T-helper 1 cell treated with Interleukin-12 subunit alpha and Interleukin-12 subunit beta and Interleukin-4 antibody, amounts not matched to agents 30 μg/mL and 1 μg/mL, for 36 hours (primary cell): ENCODE results near the gene KARS1.

ENCODE experiments used
- H3K27ac Mint-ChIP-seq: one replicate; pipeline ENCODE4 v1.8.0; 2021; ENCODE audit warnings: mild to moderate bottlenecking, mixed read lengths
- H3K27me3 Mint-ChIP-seq: one replicate; pipeline ENCODE4 v1.8.0; 2021; ENCODE audit warnings: low read depth, mixed read lengths
- H3K36me3 Mint-ChIP-seq: one replicate; pipeline ENCODE4 v1.8.0; 2021; ENCODE audit warnings: low read depth, mixed read lengths
- H3K4me1 Mint-ChIP-seq: one replicate; pipeline ENCODE4 v1.8.0; 2021; ENCODE audit warnings: low read depth, mixed read lengths
- H3K4me3 Mint-ChIP-seq: one replicate; pipeline ENCODE4 v1.8.0; 2021; ENCODE audit warnings: mild to moderate bottlenecking, moderate library complexity, mixed read lengths
- H3K9me3 Mint-ChIP-seq: one replicate; pipeline ENCODE4 v1.8.0; 2021; ENCODE audit warnings: mixed read lengths

KARS1 gene

GRCh38 chr16:75579281-75579834 lies 68.1 kb downstream of the KARS1 start:
- Mint-ChIP-seq H3K9me3 (no peaks in the 10 kb centered on the region), H3K27ac (no peak overlapping the region), H3K4me1 (peaks cover 11% of the 10 kb centered on the region), H3K36me3 (peaks cover 29% of the 10 kb centered on the region), H3K4me3 (no peak overlapping the region), H3K27me3 (no peaks in the 10 kb centered on the region)

GRCh38 chr16:75578725-75579124 lies 68.7 kb downstream of the KARS1 start:
- Mint-ChIP-seq H3K9me3 (no peaks in the 10 kb centered on the region), H3K4me3 (no peak overlapping the region), H3K4me1 (peaks cover 11% of the 10 kb centered on the region), H3K27ac (peak overlapping the region; percentile 74), H3K27me3 (no peaks in the 10 kb centered on the region), H3K36me3 (peaks cover 33% of the 10 kb centered on the region)

DNA sequence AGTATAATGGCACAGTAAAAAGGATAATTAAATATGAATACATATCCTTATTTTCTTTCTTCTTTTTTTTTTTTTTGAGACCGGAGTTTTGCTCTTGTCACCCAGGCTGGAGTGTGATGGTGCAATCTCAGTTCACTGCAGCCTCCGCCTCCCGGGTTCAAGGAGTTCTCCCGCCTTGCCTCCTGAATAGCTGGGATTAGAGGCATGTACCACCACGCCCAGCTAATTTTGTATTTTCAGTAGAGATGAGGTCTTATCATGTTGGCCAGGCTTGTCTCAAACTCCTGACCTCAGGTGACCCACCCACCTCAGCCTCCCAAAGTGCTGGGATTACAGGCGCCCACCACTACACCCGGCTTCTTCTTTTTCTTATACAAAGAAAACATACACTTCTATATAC lies 69.3 kb downstream of the KARS1 start:
- no peaks in the 10 kb centered on the region for H3K27me3 Mint-ChIP-seq
- H3K4me3 Mint-ChIP-seq = no peak overlapping the region
- peaks cover 11% of the 10 kb centered on the region for H3K4me1 Mint-ChIP-seq
- H3K9me3 Mint-ChIP-seq = no peaks in the 10 kb centered on the region
- peaks cover 36% of the 10 kb centered on the region for H3K36me3 Mint-ChIP-seq
- no peak overlapping the region for H3K27ac Mint-ChIP-seq
